Hematopoietic multipotent progenitor cell treated with erythropoietin and hydrocortisone succinate and interleukin-3 and kit ligand, for 17 days (in vitro differentiated cells): Measurements from ENCODE around the gene POLR2L.

Experiments used
- DNase-seq: peaks from one replicate; pipeline ENCODE4 v3.0.0-alpha.2; 2015; ENCODE audit warnings: low spot score

POLR2L gene

DNA sequence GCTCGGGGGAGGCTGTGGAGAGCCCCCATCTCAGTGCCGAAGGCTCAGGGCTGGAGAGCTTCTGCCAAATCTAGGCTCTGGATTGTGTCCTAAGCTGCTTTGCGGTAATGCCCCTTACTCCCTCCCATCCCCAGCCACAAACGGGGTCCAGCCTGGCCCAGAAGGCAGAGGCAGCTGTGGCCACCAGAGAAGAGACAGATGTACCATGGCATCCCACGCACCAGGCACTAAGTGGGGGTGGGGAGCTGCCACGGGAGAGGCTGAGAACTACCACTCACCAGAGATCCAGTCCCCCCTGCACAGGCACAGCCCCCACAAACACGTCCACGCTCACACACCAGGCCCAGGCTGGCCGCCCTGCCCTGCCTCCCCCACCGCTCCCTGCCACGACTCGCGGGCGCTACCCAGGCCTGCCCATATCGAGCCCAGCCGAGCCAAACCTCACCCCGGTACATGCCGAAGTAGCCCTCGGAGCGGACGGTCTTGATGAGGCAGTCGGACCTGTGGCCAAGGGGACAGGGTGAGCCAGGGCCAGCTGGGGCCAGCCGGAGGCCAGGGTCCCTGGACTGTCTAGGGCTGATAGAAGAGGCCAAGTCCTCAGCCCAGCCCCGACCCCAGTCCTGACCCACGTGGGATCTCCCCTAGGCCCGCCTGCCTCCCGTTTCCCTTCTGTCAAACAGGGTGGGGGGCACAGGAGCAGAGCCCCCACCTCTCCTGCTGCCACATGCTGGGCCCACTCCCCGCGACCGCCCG, 48.1 kb downstream of the POLR2L start:
- DNase-seq: no peak

DNA sequence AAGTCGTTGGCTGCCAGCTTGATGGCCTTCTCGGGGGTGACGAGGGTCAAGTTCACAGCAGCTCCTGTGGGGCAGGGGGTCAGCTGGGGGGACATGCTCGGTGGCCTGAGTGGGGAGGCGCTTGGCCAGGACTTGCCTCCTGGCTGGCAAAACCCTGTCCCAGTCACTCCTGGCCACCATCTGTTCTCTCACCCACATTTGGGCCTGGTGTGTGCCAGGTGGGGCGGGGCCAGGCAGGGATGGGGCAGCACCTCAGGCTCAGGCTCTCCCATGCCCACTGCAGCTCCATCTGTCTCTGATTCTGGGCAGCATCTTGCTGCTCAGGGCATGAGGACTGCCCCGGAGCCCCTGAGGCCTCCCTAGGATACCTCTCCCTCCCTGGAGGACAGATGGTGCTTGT, 48.8 kb downstream of the POLR2L start:
- no peak for DNase-seq

DNA sequence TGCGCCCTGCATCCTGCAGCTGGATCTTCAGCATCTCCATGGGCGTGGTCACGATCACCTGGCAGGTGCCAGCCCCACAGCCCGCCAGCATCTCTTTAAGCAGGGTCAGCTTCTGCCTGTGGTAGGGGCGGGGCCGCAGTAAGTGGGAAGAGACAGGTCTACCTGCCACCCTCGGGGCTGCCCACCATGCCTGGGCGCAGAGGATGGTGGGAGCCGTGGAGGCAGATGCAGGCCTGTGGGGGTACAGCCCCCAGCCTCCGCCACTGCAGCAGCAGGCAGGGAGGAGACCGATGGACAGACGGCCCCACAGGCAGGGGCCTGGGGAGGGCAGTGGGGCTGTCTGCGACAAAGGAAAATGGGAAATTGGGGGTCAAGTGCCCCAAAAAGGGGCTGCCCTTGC, 49.5 kb downstream of the POLR2L start:
- DNase-seq: no peak

DNA sequence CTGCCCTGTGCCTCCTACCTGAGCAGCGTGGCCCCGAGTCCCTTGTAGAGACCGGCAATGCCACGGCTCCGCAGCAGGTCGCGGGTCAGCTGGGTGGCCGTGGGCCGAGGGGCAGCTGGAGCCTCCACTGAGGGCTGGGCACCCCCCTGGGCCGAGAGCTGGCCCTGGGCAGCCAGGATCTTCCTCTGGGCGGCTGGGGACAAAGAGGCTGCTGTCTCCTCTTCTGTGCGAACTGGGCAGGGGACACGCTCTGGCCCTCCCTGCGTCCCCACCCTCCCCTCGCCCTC, 49.9 kb downstream of the POLR2L start:
- DNase-seq: no peak

DNA sequence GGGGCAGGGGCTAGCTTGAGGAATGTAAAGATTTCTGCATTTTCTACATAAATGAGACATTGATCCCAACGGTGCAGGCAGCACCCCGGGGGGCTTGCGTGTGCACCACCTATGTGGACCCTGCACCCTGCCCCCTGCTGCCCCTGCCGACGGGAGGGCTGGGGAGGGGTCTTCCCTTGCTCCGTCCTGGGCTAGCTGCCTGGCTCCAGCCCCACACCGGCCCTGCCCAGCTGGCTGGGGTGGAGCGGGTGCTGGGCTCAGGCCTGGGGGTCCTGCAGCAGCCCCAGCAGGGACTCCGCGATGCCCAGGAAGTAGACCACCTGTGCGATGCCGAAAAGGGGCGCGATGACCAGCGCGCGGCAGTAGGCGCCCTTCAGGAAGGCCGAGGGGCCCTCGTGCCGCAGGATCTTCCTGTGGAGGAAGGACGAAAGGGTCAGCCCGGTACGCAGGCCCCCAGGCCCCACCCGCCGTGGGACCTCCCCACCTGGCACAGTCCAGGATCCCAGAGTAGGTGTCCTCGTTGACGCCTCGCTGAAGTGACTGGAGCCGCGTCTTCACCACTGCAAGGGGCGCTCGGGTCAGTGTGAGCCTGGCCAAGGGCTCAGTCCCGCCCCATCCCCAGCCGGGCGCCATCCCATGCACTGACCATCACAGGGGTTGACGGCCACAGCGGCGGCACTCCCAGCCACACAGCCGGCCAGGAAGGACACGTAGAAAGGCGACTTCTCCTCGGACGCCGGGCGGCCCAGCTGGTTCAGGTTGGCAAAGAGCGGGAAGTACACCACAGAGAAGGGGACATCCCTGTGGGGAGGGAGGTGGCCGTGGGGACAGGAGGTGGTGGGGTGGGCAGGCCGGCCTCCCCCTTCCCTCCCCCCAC, 50.4 kb downstream of the POLR2L start:
- no peak for DNase-seq

DNA sequence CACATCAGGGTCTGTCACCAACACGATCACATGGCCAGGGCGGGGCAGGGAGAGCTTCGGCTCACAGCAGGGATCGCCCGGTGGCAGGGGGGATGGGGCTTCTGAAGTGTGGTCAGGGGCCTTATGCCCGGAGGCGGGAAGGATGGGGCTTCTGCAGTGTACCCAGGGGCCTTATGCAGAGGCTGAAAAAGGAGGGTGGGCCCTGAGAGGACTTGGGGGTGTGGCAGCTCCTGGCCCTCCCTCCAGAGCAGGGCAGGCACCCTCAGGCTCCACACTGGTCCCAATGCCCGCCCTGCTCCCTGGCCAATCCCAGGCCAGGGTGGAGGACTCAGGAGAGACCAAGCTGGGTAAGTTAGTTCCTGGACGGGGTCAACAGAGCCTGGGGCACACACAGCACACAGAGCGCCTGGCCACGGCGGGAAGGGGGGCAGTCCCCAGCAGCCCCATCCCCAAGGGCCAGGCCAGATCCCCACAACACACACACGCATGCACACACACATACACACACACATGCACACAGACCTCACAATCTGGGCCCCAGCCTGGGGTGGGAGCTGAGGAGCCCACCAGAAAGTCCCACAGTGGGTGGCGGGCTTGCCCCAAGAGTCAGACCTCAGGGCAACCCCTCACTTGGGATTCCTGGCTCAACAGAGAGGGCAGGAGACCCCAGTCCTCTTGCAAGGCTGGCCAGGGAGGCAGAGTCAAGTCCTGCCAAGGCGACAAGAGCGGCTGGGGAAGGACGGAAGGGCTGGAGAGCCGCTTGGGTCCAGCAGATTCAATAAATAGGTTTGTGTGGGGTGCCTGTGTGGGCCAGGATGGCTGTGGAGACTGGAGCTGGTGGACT, 51.4 kb downstream of the POLR2L start:
- no peak for DNase-seq

DNA sequence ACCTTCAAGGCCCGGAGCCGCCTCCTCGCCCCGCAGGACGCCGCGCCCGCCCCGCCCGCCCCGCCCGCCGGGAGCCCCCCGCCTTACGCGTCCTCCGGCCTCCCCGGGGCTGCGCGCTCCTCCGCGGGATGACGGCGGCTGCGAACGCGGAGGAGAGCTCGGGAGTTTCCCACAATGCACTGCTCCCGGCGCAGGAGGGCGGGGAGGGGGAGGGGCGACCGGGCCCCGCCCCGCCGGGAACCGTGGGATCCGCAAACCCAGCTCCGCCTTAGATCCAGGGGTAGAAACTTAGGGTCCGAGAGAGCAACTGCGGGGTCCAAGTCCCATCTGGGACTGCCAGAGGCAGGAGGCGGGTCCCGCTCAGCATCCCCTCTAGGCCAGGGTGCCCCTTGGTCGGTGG, 52.4 kb downstream of the POLR2L start, which contains the start of gene CEND1:
TSS of gene CEND1 (minus strand) at position 148 of the 400 bp plus-strand sequence. CDS start 1,514 bp downstream, outside the sequence.
- DNase-seq: no peak
